Lower leg skin (tissue), 4 donors: Measurements from ENCODE around the gene LNX2. TPM values are rescaled to one million over a fixed set of nuclear protein-coding genes. Genes with fewer than 3 reads are reported as not detected.
"Not testable (repeated sequence)": the region's sequence is repeated elsewhere in the genome, so short reads cannot be mapped to it uniquely, and the experiment has no call there.

Source experiments
- DNase-seq, 2 donors: peaks; one replicate each; pipeline ENCODE4 v3.0.0-alpha.2; 2019; ENCODE audit warnings: low spot score in 2 of 2
- H3K4me3 ChIP-seq: fragments of 200-600 bp; sonication (generic); 2 replicates; pipeline ENCODE4 v1.5.1; 2017; ENCODE audit warnings: mild to moderate bottlenecking, low read depth; ENCODE audit not compliant: poor library complexity, severe bottlenecking
- CTCF ChIP-seq, 3 donors: fragments of 450-650 bp; IDR thresholded peaks; one replicate each; pipeline ENCODE4 v1.5.1; 2016; ENCODE audit warnings: antibody characterized with exemption in 3 of 3, mild to moderate bottlenecking in 3 of 3, moderate library complexity in 2 of 3
- POLR2A ChIP-seq, 2 donors: fragments of 450-650 bp; IDR thresholded peaks; one replicate each; pipeline ENCODE4 v1.6.1; 2016 to 2017; ENCODE audit warnings: antibody characterized with exemption in 2 of 2, mild to moderate bottlenecking in 1 of 2, moderate library complexity in 1 of 2
- WGBS, 2 donors: methylation state at CpG; one replicate each; pipeline ENCODE4 v1.1.5; 2018; 5-methylcytosine and 5-hydroxymethylcytosine counted together
- intact Hi-C: fragments of 100-400 bp; cut with DNase I; formaldehyde crosslinking; loops from one replicate; pipeline ENCODE4 v1.15.0; 2023; ENCODE audit warnings: low total_unique reads
- total RNA-seq, 4 donors: library from RNA; depleted of rRNA; stranded (reverse); fragments of >200 nt; gene quantifications; one replicate each; pipeline ENCODE4 v1.1.0, GENCODE V29; 2016

The LNX2 gene
- total RNA-seq, 4 donors from 2014 or later = 15.8 to 18.2 (median 17.0) TPM

GRCh38 chr13:27632214-27632613, 11.9 kb upstream of the LNX2 start:
- WGBS, 2 donors = 89% methylated on average over 4 of the region's 4 CpGs
- no peak for DNase-seq
- no peak overlapping the region for H3K4me3 ChIP-seq
- intact Hi-C loops = no loop called here
- TF ChIP-seq CTCF (IDR thresholded peaks at IDR 0.05) (no peak), POLR2A (IDR thresholded peaks at IDR 0.05) (no peak)

DNA sequence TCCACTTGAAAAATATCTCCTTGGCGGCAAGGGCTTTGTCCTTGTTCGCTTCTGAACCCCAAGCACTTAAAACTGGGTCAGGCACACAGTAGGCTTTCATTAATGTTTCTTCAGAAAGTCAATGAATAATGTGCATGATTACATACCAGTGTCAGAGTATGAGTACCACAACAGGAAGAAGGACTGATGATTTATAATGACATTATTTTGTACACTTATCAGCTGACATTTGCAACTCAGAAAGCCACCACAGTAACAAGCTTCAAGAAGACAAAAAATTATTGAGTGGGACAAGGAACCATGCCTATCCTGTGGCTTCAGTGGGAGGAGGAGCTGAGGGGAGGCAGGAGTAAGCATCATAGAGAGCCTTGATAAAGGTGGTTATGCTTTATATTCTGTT, 11.3 kb upstream of the LNX2 start:
- TF ChIP-seq POLR2A (IDR thresholded peaks at IDR 0.05) (no peak), CTCF (IDR thresholded peaks at IDR 0.05) (no peak)
- WGBS, 2 donors = 73 to 98% methylated on average over 2 of the region's 2 CpGs
- intact Hi-C loops = no loop called here

GRCh38 chr13:27631156-27631555, 10.8 kb upstream of the LNX2 start:
- TF ChIP-seq CTCF (IDR thresholded peaks at IDR 0.05) (no peak), POLR2A (IDR thresholded peaks at IDR 0.05) (no peak)
- intact Hi-C loops = no loop called here
- no peak for DNase-seq
- 79 to 87% methylated on average over 4 of the region's 4 CpGs for WGBS, 2 donors
- no peak overlapping the region for H3K4me3 ChIP-seq

More for the DNA sequence above, 11.3 kb upstream of the LNX2 start:
- no peak overlapping the region for H3K4me3 ChIP-seq
- no peak for DNase-seq

DNA sequence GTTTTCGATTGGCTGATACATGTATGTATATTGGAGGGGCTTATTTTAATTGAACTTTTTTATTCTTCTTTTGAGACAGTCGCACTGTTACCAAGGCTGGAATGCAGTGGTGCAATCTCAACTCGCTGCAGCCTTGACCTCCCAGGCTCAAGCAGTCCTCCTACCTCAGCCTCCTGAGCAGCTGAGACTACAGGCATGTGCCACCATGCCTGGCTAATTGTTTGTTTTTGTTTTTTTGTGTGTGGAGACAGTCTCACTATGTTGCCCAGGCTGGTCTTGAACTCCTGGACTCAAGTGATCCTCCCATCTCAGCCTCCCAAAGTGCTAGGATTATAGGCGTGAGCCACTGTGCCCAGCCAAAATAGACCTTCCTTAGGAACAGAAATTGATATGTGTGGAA, 8.4 kb upstream of the LNX2 start:
- DNase-seq, intact Hi-C loops, H3K4me3 ChIP-seq: not testable (repeated sequence)
- WGBS, 2 donors = 93 to 99% methylated on average over 4 of the region's 4 CpGs

DNA sequence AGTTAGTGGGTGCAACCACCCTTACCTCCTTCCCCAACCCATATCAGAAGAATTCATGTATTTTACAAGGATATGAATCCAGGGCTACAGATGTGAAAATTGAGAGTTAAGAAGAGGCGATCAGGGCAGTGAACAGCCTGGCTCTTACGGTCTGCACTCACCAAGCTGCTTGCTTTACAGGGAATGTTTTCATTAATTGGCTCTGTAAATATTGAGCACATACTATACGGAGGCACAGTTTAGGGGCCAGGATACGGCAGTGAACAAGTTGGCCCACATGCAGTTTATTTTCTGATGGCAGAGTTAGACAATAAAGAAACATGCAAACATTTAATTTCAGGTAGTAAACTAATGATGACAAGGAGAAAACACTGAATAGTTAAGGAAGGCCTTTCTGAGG, 7.8 kb upstream of the LNX2 start:
- WGBS, 2 donors = 84 to 92% methylated on average over 4 of the region's 4 CpGs
- intact Hi-C loops = no loop called here
- DNase-seq = no peak
- TF ChIP-seq POLR2A (IDR thresholded peaks at IDR 0.05) (no peak), CTCF (IDR thresholded peaks at IDR 0.05) (no peak)
- H3K4me3 ChIP-seq = no peak overlapping the region

DNA sequence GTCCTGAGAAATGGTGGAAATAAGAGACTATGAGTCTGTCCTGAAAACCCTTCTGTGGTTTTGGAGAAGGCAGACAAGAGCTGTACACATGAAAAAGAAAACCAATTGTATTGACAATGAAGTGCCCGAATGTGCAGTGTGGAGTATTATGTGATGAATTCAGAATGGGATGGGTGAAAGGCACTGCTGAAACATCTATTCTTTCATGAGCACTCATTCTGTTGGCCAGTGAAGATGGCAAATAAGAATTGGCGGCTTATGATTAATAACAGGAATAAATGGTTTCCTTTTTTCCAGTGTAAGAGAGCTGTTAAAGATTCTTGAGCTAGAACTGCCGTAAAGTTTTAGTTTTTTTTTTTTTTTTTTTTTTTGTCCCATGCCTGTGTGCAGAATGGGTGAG, 7.1 kb upstream of the LNX2 start:
- intact Hi-C loops = no loop called here
- H3K4me3 ChIP-seq = no peak overlapping the region
- DNase-seq = no peak
- 78 to 81% methylated on average over 3 of the region's 3 CpGs for WGBS, 2 donors
- TF ChIP-seq POLR2A (IDR thresholded peaks at IDR 0.05) (no peak), CTCF (IDR thresholded peaks at IDR 0.05) (no peak)
